Ishikawa (cell line): Measurements from ENCODE around the gene CEP85.

Source experiments
- CEBPB ChIP-seq: IDR thresholded peaks from 2 replicates; pipeline ENCODE4 v1.6.1; 2012
- CREB1 ChIP-seq: IDR thresholded peaks from 2 replicates; pipeline ENCODE4 v1.6.1; 2012; ENCODE audit warnings: low read depth
- EGR1 ChIP-seq: IDR thresholded peaks from 2 replicates; pipeline ENCODE4 v1.6.1; 2012
- EP300 ChIP-seq: IDR thresholded peaks from 2 replicates; pipeline ENCODE4 v1.6.1; 2012; ENCODE audit warnings: borderline replicate concordance
- FOXM1 ChIP-seq: IDR thresholded peaks from 2 replicates; pipeline ENCODE4 v1.6.1; 2012; ENCODE audit warnings: low read depth, borderline replicate concordance
- NFIC ChIP-seq: IDR thresholded peaks from 2 replicates; pipeline ENCODE4 v1.6.1; 2012
- RAD21 ChIP-seq: IDR thresholded peaks from 2 replicates; pipeline ENCODE4 v1.6.1; 2012; ENCODE audit warnings: low read depth
- REST ChIP-seq: IDR thresholded peaks from 2 replicates; pipeline ENCODE4 v1.6.1; 2012; ENCODE audit warnings: low read depth, mild to moderate bottlenecking
- TAF1 ChIP-seq: IDR thresholded peaks from 2 replicates; pipeline ENCODE4 v1.6.1; 2012; ENCODE audit warnings: low read depth, mild to moderate bottlenecking
- TCF12 ChIP-seq: IDR thresholded peaks from 2 replicates; pipeline ENCODE4 v1.6.1; 2012; ENCODE audit warnings: low read depth
- TEAD4 ChIP-seq: IDR thresholded peaks from 2 replicates; pipeline ENCODE4 v1.6.1; 2012
- YY1 ChIP-seq: IDR thresholded peaks from 2 replicates; pipeline ENCODE4 v1.6.1; 2012; ENCODE audit warnings: low read depth
- ZBTB7A ChIP-seq: IDR thresholded peaks from 2 replicates; pipeline ENCODE4 v1.6.1; 2012; ENCODE audit warnings: low read depth
- TF ChIP-seq, protein P1 (sequence below): IDR thresholded peaks from 2 replicates; pipeline ENCODE4 v1.6.1; 2012
- TF ChIP-seq, protein P2 (sequence below): IDR thresholded peaks from 2 replicates; pipeline ENCODE4 v1.6.1; 2012

Gene CEP85

GRCh38 chr1:26277261-26277661, 43.3 kb downstream of the CEP85 start:
- no peak for TF ChIP-seq RAD21

- TF ChIP-seq EP300 = no peak
- no peak for TF ChIP-seq CEBPB
- TF ChIP-seq TCF12 = no peak
- TF ChIP-seq CREB1 = no peak
- TF ChIP-seq RAD21 = no peak
- no peak for TF ChIP-seq FOXM1
- TF ChIP-seq, protein P1, sequence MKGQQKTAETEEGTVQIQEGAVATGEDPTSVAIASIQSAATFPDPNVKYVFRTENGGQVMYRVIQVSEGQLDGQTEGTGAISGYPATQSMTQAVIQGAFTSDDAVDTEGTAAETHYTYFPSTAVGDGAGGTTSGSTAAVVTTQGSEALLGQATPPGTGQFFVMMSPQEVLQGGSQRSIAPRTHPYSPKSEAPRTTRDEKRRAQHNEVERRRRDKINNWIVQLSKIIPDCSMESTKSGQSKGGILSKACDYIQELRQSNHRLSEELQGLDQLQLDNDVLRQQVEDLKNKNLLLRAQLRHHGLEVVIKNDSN = no peak
- TF ChIP-seq, protein P2, sequence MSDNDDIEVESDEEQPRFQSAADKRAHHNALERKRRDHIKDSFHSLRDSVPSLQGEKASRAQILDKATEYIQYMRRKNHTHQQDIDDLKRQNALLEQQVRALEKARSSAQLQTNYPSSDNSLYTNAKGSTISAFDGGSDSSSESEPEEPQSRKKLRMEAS = no peak
- no peak for TF ChIP-seq YY1
- TF ChIP-seq REST = no peak
These were observed 43.7 kb downstream of the CEP85 start for GRCh38 chr1:26277719-26278118.

DNA sequence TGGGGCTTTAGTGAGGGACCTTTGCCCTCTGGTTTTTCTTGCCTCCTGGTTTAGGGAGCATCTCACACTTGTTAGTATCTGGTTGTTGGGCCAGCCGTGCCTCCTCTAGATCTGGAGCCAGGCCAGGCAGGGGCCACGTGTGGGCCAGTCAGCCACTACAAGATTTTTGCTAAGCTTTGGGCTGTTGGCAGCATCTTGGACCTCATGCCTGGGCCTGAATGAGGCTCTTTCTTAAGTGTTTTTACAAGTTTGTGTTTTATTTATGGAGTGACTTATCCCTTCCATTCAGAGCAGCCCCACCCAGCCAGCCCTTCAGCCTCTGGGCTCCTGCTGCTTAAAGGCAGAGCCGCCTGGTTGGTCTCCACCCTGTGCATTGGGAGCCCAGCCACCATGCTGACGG, 44.3 kb downstream of the CEP85 start:
- TF ChIP-seq NFIC (no peak), EGR1 (no peak), CREB1 (no peak), TAF1 (no peak), FOXM1 (no peak)

DNA sequence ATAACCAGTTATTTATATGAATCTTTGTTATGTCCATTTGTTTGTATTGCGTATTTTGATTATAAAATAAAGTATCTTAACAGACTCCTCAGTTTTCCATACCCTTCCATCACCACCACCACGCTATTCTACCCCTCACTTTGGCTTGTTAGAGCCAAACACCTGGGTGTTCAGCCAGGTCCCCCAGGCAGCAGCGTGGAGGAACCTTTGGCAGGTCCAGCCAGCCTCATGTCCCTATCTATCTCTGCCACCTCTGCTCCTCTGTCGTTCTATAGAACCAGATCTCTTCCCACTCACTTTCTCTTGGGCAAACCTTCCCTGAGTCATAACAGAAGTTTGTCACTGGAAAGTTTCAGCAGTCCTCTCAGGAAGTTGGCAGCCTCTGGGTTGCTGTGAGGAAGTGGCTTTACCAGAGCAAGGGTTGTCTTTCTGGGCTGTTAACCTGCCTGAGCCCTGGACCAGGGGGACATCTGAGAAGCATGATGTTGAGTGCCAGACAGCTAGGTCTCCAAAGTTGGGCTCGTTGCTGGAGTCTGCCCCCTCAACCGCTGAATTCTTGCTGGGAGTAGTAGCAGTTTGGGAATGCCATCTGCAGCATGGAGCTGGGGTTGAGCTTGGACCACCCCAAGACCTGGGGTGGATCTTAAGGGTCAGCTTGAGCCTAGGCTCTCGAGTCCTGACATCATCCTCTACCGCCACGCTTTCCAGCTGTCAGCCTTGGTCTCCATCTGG, 44.9 kb downstream of the CEP85 start:
- TF ChIP-seq TEAD4 = no peak
- no peak for TF ChIP-seq EP300
- no peak for TF ChIP-seq CREB1
- TF ChIP-seq FOXM1 = no peak
- no peak for TF ChIP-seq ZBTB7A
- no peak for TF ChIP-seq REST
- no peak for TF ChIP-seq NFIC
- TF ChIP-seq, protein P1 = no peak
- no peak for TF ChIP-seq YY1
- TF ChIP-seq, protein P2 = no peak

DNA sequence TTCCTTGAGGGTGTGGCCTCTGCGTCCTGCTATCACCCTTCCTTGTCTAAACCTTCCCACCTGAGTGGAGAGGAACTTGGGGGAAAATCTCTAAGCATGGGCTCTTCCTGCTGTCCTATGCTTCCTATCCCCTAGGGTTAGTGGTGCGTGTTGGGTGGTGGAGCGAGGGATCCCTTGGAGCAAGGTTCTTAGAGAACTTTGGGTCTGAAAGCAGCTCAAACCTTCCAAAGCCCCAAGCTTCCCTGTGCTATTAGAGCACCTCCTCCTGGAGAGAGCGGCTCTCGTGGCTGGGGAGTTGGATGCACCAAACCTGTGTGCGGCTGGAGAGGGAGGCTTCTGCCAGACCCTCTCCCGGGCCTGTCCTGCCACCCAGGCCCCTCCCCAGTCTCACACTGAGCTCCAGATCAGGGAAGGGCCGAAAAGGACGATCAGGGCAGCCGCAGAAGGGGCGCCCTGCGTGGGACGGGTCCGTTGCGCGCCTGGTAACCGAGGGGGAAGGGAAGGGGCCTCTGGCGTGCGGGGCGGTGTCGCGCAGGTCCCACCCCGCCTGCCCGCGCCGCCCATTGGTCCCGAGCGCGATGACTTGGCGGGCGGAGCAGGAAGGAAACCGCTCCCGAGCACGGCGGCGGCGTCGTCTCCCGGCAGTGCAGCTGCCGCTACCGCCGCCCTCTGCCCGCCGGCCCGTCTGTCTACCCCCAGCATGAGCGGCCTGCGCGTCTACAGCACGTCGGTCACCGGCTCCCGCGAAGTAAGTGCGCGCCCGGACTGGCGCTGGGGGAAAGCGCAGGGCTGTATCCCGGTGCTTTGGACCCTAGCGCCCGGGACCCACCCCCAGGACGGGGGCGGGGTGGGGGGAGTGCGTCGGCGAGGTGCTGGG, 45.7 kb downstream of the CEP85 start, which contains the start of gene SH3BGRL3:
Gene SH3BGRL3, plus strand, starts transcription at position 631 of the 877 bp plus-strand sequence. Its CDS starts 70 bp downstream, at position 701.
- TF ChIP-seq, protein P1 = no peak
- TF ChIP-seq, protein P2 = peak; percentile 89
- no peak for TF ChIP-seq REST
- TF ChIP-seq NFIC = no peak; the same call in 1 of the 2 replicates
- peak; percentile 78; the same call in 1 of the 2 replicates for TF ChIP-seq ZBTB7A
- TF ChIP-seq YY1 = peak; percentile 30; the same call in 1 of the 2 replicates
- no peak for TF ChIP-seq TEAD4
- no peak for TF ChIP-seq RAD21
- TF ChIP-seq TCF12 = no peak; the same call in 1 of the 2 replicates
- TF ChIP-seq CEBPB = no peak
- peak; percentile 56; the same call in 1 of the 2 replicates for TF ChIP-seq TAF1
- TF ChIP-seq EGR1 = no peak
- no peak for TF ChIP-seq EP300
- TF ChIP-seq FOXM1 = no peak
- peak; percentile 24; the same call in 1 of the 2 replicates for TF ChIP-seq CREB1
